Stimulated activated CD8-positive, alpha-beta memory T cell treated with anti-CD3 and anti-CD28 coated beads, Interleukin-12 subunit alpha, Interleukin-12 subunit beta, amount 100 ng/mL, for 24 hours (primary cell): Measurements from ENCODE around the gene RAX2.

Experiments used
- DNase-seq: peaks from one replicate; pipeline ENCODE4 v3.0.0-alpha.2; 2020; ENCODE audit errors: extremely low read depth

RAX2 gene

GRCh38 chr19:3730457-3730958, 41.5 kb downstream of the RAX2 start:
- no peak for DNase-seq

GRCh38 chr19:3725640-3726310, 46.3 kb downstream of the RAX2 start:
- DNase-seq, result no peak

- DNase-seq, result no peak
Observed at GRCh38 chr19:3725121-3725520, 46.9 kb downstream of the RAX2 start.

- no peak for DNase-seq
Observed at GRCh38 chr19:3723883-3724282, 48.1 kb downstream of the RAX2 start.

- no peak for DNase-seq
Observed at GRCh38 chr19:3723110-3723488, 48.9 kb downstream of the RAX2 start.

GRCh38 chr19:3722443-3723109, 49.5 kb downstream of the RAX2 start:
- no peak for DNase-seq

- DNase-seq, result no peak
Observed at GRCh38 chr19:3721887-3722442, 50.1 kb downstream of the RAX2 start.

- DNase-seq, result peak; percentile 70
Observed at GRCh38 chr19:3721131-3721886, 50.7 kb downstream of the RAX2 start.

- no peak for DNase-seq
Observed at GRCh38 chr19:3720349-3720917, 51.6 kb downstream of the RAX2 start.

- no peak for DNase-seq
Observed at GRCh38 chr19:3719868-3720267, 52.2 kb downstream of the RAX2 start.
